IMR-90 (cell line): ENCODE measurements around the gene DHX15. TPM values are rescaled to one million over a fixed set of nuclear protein-coding genes. Genes with fewer than 3 reads are reported as not detected.

Experiments
- ATAC-seq: fragments of 200-7000 bp; cut with Tn5 transposase; 2 replicates; pipeline ENCODE4 v1.9.1; 2020; ENCODE audit warnings: low read depth, mild to moderate bottlenecking, moderate library complexity
- BruUV-seq: library from RNA; stranded (reverse); fragments of 400-500 nt; replicated peaks from 2 replicates; lab custom pipeline; 2021; lab: Mats Ljungman, UMichigan
- CTCF ChIA-PET: fragments of 300-600 bp; formaldehyde crosslinking; extraction: SDS; loops from one replicate; lab custom pipeline; 2021; ENCODE audit warnings: antibody characterized with exemption; lab: Yijun Ruan, JAX
- POLR2A ChIA-PET: fragments of 300-600 bp; sonication (Branson Sonifier 250); formaldehyde crosslinking; loops from one replicate; lab custom pipeline; 2022; ENCODE audit warnings: antibody characterized with exemption; ENCODE audit not compliant: unreplicated experiment; lab: Charles Lee
- DNase-seq: peaks from one replicate; pipeline ENCODE4 v3.0.0; 2013
- H2AFZ ChIP-seq: replicated peaks from 2 replicates; pipeline ENCODE3; 2013; ENCODE audit warnings: low read length, mild to moderate bottlenecking; ENCODE audit not compliant: poor library complexity
- H2AK5ac ChIP-seq: 2 replicates; pipeline ENCODE4 v1.6.1; 2013; ENCODE audit warnings: low read depth, low read length, inconsistent platforms
- H2AK9ac ChIP-seq: replicated peaks from 2 replicates; pipeline ENCODE3; 2013; ENCODE audit warnings: mild to moderate bottlenecking, low read depth, low read length, moderate library complexity; ENCODE audit not compliant: poor library complexity
- H2BK120ac ChIP-seq: 2 replicates; pipeline ENCODE4 v1.6.1; 2013; ENCODE audit warnings: low read depth, low read length, inconsistent platforms
- H2BK15ac ChIP-seq: 3 replicates; pipeline ENCODE4 v1.6.1; 2013; ENCODE audit warnings: low read depth, low read length, inconsistent platforms
- H2BK20ac ChIP-seq: 2 replicates; pipeline ENCODE4 v1.6.1; 2013; ENCODE audit warnings: low read depth, mild to moderate bottlenecking, inconsistent platforms, low read length, moderate library complexity
- H2BK5ac ChIP-seq: 2 replicates; pipeline ENCODE4 v1.6.1; 2013; ENCODE audit warnings: mild to moderate bottlenecking, low read depth, low read length, inconsistent platforms; ENCODE audit not compliant: poor library complexity, severe bottlenecking
- H3K14ac ChIP-seq: replicated peaks from 2 replicates; pipeline ENCODE4 v1.6.1; 2013; ENCODE audit warnings: low read depth, low read length, inconsistent platforms
- H3K18ac ChIP-seq: 2 replicates; pipeline ENCODE4 v1.6.1; 2013; ENCODE audit warnings: low read depth, low read length, control low read depth
- H3K23ac ChIP-seq: 2 replicates; pipeline ENCODE4 v1.6.1; 2013; ENCODE audit warnings: low read depth, low read length, inconsistent platforms
- H3K27ac ChIP-seq: 2 replicates; pipeline ENCODE4 v1.5.1; 2013; ENCODE audit warnings: mild to moderate bottlenecking, control low read depth, low read length; ENCODE audit not compliant: insufficient read depth
- H3K27me3 ChIP-seq: 2 replicates; pipeline ENCODE4 v1.6.1; 2013; ENCODE audit warnings: low read length; ENCODE audit not compliant: control insufficient read depth, insufficient read depth
- H3K36me3 ChIP-seq: 2 replicates; pipeline ENCODE4 v1.6.1; 2013; ENCODE audit warnings: low read length, mixed read lengths; ENCODE audit not compliant: control insufficient read depth, insufficient read depth
- H3K4ac ChIP-seq: 2 replicates; pipeline ENCODE4 v1.6.1; 2013; ENCODE audit warnings: low read depth, low read length, inconsistent platforms
- H3K4me1 ChIP-seq: 2 replicates; pipeline ENCODE4 v1.6.1; 2013; ENCODE audit warnings: low read length, mixed read lengths; ENCODE audit not compliant: control insufficient read depth, insufficient read depth
- H3K4me2 ChIP-seq: 2 replicates; pipeline ENCODE4 v1.6.1; 2013; ENCODE audit warnings: low read depth, mild to moderate bottlenecking, control low read depth, low read length, moderate library complexity
- H3K4me3 ChIP-seq: 2 replicates; pipeline ENCODE4 v1.5.1; 2013; ENCODE audit warnings: low read depth, mild to moderate bottlenecking, control low read depth, low read length, moderate library complexity; ENCODE audit not compliant: insufficient read depth
- H3K56ac ChIP-seq: 2 replicates; pipeline ENCODE4 v1.6.1; 2013; ENCODE audit warnings: low read length, inconsistent platforms; ENCODE audit not compliant: insufficient read depth; ENCODE audit errors: extremely low read depth
- H3K79me1 ChIP-seq, 2 experiments: 2 replicates each; pipeline ENCODE4 v1.6.1; 2013; ENCODE audit warnings: low read length in 2 of 2, inconsistent platforms in 1 of 2, low read depth in 1 of 2
- H3K9ac ChIP-seq: 2 replicates; pipeline ENCODE4 v1.6.1; 2013; ENCODE audit warnings: low read depth, low read length, control low read depth
- H3K9me1 ChIP-seq: 2 replicates; pipeline ENCODE4 v1.6.1; 2013; ENCODE audit warnings: low read length, inconsistent platforms; ENCODE audit not compliant: insufficient read depth
- H3K9me3 ChIP-seq: 2 replicates; pipeline ENCODE4 v1.6.1; 2013; ENCODE audit warnings: low read length; ENCODE audit not compliant: control insufficient read depth, insufficient read depth
- H4K20me1 ChIP-seq: 2 replicates; pipeline ENCODE4 v1.6.1; 2013; ENCODE audit warnings: low read length, inconsistent platforms; ENCODE audit not compliant: insufficient read depth
- H4K5ac ChIP-seq: 2 replicates; pipeline ENCODE4 v1.6.1; 2013; ENCODE audit warnings: mild to moderate bottlenecking, low read depth, low read length, control low read depth
- H4K8ac ChIP-seq, 2 experiments: 2 replicates each; pipeline ENCODE4 v1.6.1; 2013; ENCODE audit warnings: low read depth in 2 of 2, low read length in 2 of 2, control low read depth in 1 of 2, inconsistent platforms in 1 of 2
- H4K91ac ChIP-seq: 2 replicates; pipeline ENCODE4 v1.6.1; 2013; ENCODE audit warnings: low read depth, low read length, inconsistent platforms; ENCODE audit not compliant: insufficient read depth
- BHLHE40 ChIP-seq: fragments of 150-350 bp; IDR thresholded peaks from 2 replicates; pipeline ENCODE4 v1.6.1; 2016; ENCODE audit warnings: mild to moderate bottlenecking, low read depth, low read length
- CEBPB ChIP-seq: IDR thresholded peaks from 2 replicates; pipeline ENCODE4 v1.6.1; 2012; ENCODE audit warnings: low read depth, low read length, improper control_type of control experiment
- CHD1 ChIP-seq: IDR thresholded peaks from 2 replicates; pipeline ENCODE4 v1.6.1; 2012; ENCODE audit warnings: low read depth, low read length, improper control_type of control experiment
- FOS ChIP-seq: fragments of 150-350 bp; IDR thresholded peaks from 2 replicates; pipeline ENCODE4 v1.6.1; 2016; ENCODE audit warnings: low read depth, low read length
- MAFK ChIP-seq: IDR thresholded peaks from 2 replicates; pipeline ENCODE4 v1.6.1; 2012; ENCODE audit warnings: low read depth, low read length, improper control_type of control experiment
- MAZ ChIP-seq: IDR thresholded peaks from 2 replicates; pipeline ENCODE4 v1.6.1; 2012; ENCODE audit warnings: low read depth, mild to moderate bottlenecking, low read length, improper control_type of control experiment, moderate library complexity, borderline replicate concordance
- MXI1 ChIP-seq: IDR thresholded peaks from 2 replicates; pipeline ENCODE4 v1.6.1; 2012; ENCODE audit warnings: low read depth, mild to moderate bottlenecking, low read length, moderate library complexity, borderline replicate concordance
- NFE2L2 ChIP-seq: fragments of 150-350 bp; IDR thresholded peaks from 2 replicates; pipeline ENCODE4 v1.6.1; 2016; ENCODE audit warnings: low read depth, mild to moderate bottlenecking, low read length
- POLR2A ChIP-seq: IDR thresholded peaks from 2 replicates; pipeline ENCODE4 v1.6.1; 2012; ENCODE audit warnings: mild to moderate bottlenecking, low read depth, low read length
- RAD21 ChIP-seq: IDR thresholded peaks from 2 replicates; pipeline ENCODE4 v1.6.1; 2012; ENCODE audit warnings: low read length, improper control_type of control experiment
- RCOR1 ChIP-seq: IDR thresholded peaks from 2 replicates; pipeline ENCODE4 v1.6.1; 2012; ENCODE audit warnings: mild to moderate bottlenecking, low read length, improper control_type of control experiment; ENCODE audit not compliant: insufficient replicate concordance
- RFX5 ChIP-seq: IDR thresholded peaks from 2 replicates; pipeline ENCODE4 v1.8.0; 2012; ENCODE audit warnings: low read depth, mild to moderate bottlenecking, low read length, moderate library complexity
- SMC3 ChIP-seq: fragments of 150-350 bp; IDR thresholded peaks from 2 replicates; pipeline ENCODE4 v1.6.1; 2016; ENCODE audit warnings: low read depth, mild to moderate bottlenecking, antibody characterized with exemption, low read length, moderate library complexity
- WGBS, 2 experiments: methylation state at CpG; one replicate each; pipeline versions ENCODE4 v1.1.5 to v1.1.7; 2013; ENCODE audit warnings: missing lambda C conversion rate in 2 of 2; ENCODE audit not compliant: insufficient read length in 1 of 2; ENCODE audit errors: extremely low coverage in 2 of 2; 5-methylcytosine and 5-hydroxymethylcytosine counted together
- dilution Hi-C: fragments of 300-500 bp; cut with HindIII; formaldehyde crosslinking; loops from one replicate; pipeline ENCODE4 v1.14.3; 2018; ENCODE audit warnings: low sequenced_read_pairs; ENCODE audit not compliant: unreplicated experiment
- in situ Hi-C: fragments of 300-500 bp; cut with MboI; formaldehyde crosslinking; loops from 3 replicates; pipeline ENCODE4 v1.14.3; 2019; ENCODE audit warnings: low sequenced_read_pairs, inconsistent platforms, mixed read lengths
- intact Hi-C: fragments of 100-400 bp; cut with micrococcal nuclease; formaldehyde crosslinking; loops from 2 replicates; pipeline ENCODE4 v1.10.0; 2022
- polyA plus RNA-seq, 3 experiments: library from polyadenylated mRNA; depleted of rRNA; stranded (reverse); fragments of >200 nt; gene quantifications; 2 replicates each; pipeline ENCODE4 v1.2.3, GENCODE V29; 2012; ENCODE audit warnings: low replicate concordance in 1 of 3
- total RNA-seq: library from RNA; depleted of rRNA; stranded (reverse); fragments of >200 nt; gene quantifications from 2 replicates; pipeline ENCODE4 v1.2.3, GENCODE V29; 2012
- TF ChIP-seq, protein P1 (sequence below): conservative IDR thresholded peaks from 2 replicates; pipeline ENCODE4 v1.5.1; 2012; ENCODE audit warnings: mild to moderate bottlenecking, low read depth, low read length, improper control_type of control experiment
- TF ChIP-seq, protein P2 (sequence below): fragments of 150-350 bp; IDR thresholded peaks from 2 replicates; pipeline ENCODE4 v1.6.1; 2017; ENCODE audit warnings: mild to moderate bottlenecking, antibody characterized with exemption, low read length, low read depth
- TF ChIP-seq, protein P3 (sequence below): fragments of 150-350 bp; IDR thresholded peaks from 2 replicates; pipeline ENCODE4 v1.6.1; 2016; ENCODE audit warnings: low read depth, mild to moderate bottlenecking, low read length, moderate library complexity, borderline replicate concordance

The DHX15 gene
- total and polyA plus RNA-seq, 2 of the 4 experiments (the other 2 are of a cell fraction), result 97.9 to 172 TPM

DNA sequence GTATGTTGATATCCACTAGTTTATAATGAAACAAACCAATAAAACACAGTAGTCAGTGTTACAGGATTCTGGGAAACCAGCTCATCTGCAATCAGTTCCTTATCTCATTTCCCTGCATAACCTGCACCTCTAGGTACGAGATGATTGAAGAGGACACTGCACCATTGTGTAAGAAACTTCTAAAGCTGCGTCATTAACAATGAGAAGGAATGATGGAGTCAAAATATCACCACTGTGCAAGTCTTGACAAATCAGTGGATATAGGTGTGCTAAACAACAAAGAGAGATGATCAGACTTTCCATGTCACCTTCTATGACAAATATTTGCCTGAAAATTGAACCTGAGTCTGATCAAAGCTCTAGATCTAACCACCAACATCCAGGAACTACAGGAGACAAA, 40.7 kb upstream of the DHX15 start:
- H2BK5ac ChIP-seq, result no peak overlapping the region
- H3K4ac ChIP-seq, result no peak overlapping the region
- H3K23ac ChIP-seq, result peak overlapping the region; percentile 7; the same call in 1 of the 2 replicates
- no peaks in the 10 kb centered on the region for H3K36me3 ChIP-seq
- H3K14ac ChIP-seq, result peak overlapping the region; percentile 4; the same call in 1 of the 2 replicates
- H3K4me1 ChIP-seq, result no peaks in the 10 kb centered on the region
- CTCF ChIA-PET, result no interaction called here
- peaks cover 5% of the 10 kb centered on the region for H3K27me3 ChIP-seq
- no peak overlapping the region for H2AK5ac ChIP-seq
- H4K8ac ChIP-seq, result no peak overlapping the region
- H3K9me1 ChIP-seq, result no peaks in the 10 kb centered on the region
- no peak overlapping the region for H2BK15ac ChIP-seq
- no peak overlapping the region for H2AFZ ChIP-seq
- POLR2A ChIA-PET, result no interaction called here
- no peak overlapping the region for H3K18ac ChIP-seq
- H2BK20ac ChIP-seq, result no peak overlapping the region; the same call in 1 of the 2 replicates
- no peak overlapping the region for H4K91ac ChIP-seq
- no peak overlapping the region for H3K4me3 ChIP-seq
- no peaks in the 10 kb centered on the region for H3K79me1 ChIP-seq
- no CpG with 5 or more reads among the region's 2 CpGs for WGBS, 2 experiments
- no peak overlapping the region for H3K9ac ChIP-seq
- peaks cover 2% of the 10 kb centered on the region for H3K9me3 ChIP-seq
- H3K4me2 ChIP-seq, result no peak overlapping the region
- in situ Hi-C loops, result no loop called here
- intact Hi-C loops, result no loop called here
- no peak overlapping the region for H2AK9ac ChIP-seq
- DNase-seq (no peak), ATAC-seq (no peak)
- TF ChIP-seq CEBPB (no peak), RCOR1 (no peak), BHLHE40 (no peak), RAD21 (no peak), MXI1 (no peak), MAFK (no peak), NFE2L2 (no peak), POLR2A (no peak), SMC3 (no peak), CHD1 (no peak), FOS (no peak), RFX5 (no peak), MAZ (no peak)
- TF ChIP-seq, protein P1, sequence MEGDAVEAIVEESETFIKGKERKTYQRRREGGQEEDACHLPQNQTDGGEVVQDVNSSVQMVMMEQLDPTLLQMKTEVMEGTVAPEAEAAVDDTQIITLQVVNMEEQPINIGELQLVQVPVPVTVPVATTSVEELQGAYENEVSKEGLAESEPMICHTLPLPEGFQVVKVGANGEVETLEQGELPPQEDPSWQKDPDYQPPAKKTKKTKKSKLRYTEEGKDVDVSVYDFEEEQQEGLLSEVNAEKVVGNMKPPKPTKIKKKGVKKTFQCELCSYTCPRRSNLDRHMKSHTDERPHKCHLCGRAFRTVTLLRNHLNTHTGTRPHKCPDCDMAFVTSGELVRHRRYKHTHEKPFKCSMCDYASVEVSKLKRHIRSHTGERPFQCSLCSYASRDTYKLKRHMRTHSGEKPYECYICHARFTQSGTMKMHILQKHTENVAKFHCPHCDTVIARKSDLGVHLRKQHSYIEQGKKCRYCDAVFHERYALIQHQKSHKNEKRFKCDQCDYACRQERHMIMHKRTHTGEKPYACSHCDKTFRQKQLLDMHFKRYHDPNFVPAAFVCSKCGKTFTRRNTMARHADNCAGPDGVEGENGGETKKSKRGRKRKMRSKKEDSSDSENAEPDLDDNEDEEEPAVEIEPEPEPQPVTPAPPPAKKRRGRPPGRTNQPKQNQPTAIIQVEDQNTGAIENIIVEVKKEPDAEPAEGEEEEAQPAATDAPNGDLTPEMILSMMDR, result no peak
- TF ChIP-seq, protein P2, sequence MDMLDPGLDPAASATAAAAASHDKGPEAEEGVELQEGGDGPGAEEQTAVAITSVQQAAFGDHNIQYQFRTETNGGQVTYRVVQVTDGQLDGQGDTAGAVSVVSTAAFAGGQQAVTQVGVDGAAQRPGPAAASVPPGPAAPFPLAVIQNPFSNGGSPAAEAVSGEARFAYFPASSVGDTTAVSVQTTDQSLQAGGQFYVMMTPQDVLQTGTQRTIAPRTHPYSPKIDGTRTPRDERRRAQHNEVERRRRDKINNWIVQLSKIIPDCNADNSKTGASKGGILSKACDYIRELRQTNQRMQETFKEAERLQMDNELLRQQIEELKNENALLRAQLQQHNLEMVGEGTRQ, result no peak
- TF ChIP-seq, protein P3, sequence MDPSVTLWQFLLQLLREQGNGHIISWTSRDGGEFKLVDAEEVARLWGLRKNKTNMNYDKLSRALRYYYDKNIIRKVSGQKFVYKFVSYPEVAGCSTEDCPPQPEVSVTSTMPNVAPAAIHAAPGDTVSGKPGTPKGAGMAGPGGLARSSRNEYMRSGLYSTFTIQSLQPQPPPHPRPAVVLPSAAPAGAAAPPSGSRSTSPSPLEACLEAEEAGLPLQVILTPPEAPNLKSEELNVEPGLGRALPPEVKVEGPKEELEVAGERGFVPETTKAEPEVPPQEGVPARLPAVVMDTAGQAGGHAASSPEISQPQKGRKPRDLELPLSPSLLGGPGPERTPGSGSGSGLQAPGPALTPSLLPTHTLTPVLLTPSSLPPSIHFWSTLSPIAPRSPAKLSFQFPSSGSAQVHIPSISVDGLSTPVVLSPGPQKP, result no peak
- no peak overlapping the region for H3K27ac ChIP-seq
- dilution Hi-C loops, result no loop called here
- no peak overlapping the region for H4K5ac ChIP-seq
- no TSS peak for BruUV-seq
- H4K20me1 ChIP-seq, result no peaks in the 10 kb centered on the region
- no peak overlapping the region for H3K56ac ChIP-seq
- no peak overlapping the region for H2BK120ac ChIP-seq
